GM18858 (cell line): ENCODE results near the gene SNAPIN.

ENCODE experiments used
- ATAC-seq: cut with Tn5 transposase; IDR thresholded peaks from one replicate; pipeline ENCODE4 v1.9.1; 2021; ENCODE audit not compliant: unreplicated experiment

Gene SNAPIN, protein sequence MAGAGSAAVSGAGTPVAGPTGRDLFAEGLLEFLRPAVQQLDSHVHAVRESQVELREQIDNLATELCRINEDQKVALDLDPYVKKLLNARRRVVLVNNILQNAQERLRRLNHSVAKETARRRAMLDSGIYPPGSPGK

GRCh38 chr1:153658400-153659174 lies at the start of gene SNAPIN:
TSS of gene SNAPIN (plus strand) at chr1:153658703. CDS start at chr1:153658744, 41 bp downstream.
- ATAC-seq: peak; percentile 59

DNA sequence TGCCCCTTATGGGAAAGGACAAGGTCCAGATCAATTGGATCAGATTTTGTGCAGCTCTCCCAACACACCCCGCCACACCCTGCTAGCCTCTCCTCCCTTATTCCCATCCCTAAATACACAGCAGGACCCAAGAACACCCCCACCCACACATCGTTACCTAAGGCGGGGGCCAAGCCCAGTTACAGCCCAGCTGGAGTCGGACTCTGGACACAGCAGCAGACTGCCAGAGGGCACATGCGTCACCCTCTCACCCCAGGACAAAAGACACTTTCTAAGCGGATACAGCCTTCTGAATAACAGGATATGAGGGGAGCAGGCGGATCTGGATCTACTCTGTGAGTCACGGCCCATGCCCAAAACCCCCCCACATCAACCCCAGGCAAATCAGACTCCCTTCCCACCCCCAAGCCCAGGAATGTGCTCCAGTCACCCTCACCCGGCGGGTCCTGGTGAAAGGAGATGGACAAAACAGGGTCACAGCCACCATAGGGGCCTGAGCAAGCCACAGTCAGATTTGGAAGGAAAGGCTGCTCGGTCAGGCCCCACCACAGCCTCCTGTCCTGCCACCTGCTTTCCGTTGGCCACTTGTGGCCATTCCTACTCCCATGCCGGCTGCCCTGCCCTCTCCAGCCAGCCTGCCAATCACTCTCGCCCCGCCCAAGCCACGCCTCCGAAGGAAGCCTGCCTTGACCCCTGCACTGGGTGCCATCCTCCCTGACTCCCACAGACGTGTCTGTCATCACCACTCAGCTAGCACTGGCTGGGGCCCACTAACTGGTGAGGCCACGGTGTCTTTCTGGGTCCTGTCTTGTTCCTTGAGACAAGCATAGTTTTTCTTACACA lies 49.5 kb upstream of the SNAPIN start:
- no peak for ATAC-seq

DNA sequence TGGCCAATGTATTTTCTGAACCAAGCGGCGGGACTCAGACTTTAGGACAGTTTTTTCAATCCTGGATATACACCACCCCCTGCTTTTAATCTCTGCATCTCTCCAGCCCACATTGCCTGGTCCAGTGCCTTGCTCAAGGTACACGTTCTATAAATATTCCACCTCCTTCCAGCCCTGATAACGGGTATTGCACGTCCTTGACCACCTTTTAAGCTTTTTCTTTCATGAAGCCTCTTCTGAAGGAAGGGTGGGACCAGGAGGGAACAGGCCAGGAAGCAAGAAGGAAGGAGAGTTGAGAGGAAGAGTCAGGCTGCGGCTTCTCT lies 49.0 kb upstream of the SNAPIN start:
- no peak for ATAC-seq

GRCh38 chr1:153610334-153610733 lies 48.2 kb upstream of the SNAPIN start:
- no peak for ATAC-seq

- ATAC-seq: no peak
Observed at GRCh38 chr1:153610811-153611301, 47.6 kb upstream of the SNAPIN start.

DNA sequence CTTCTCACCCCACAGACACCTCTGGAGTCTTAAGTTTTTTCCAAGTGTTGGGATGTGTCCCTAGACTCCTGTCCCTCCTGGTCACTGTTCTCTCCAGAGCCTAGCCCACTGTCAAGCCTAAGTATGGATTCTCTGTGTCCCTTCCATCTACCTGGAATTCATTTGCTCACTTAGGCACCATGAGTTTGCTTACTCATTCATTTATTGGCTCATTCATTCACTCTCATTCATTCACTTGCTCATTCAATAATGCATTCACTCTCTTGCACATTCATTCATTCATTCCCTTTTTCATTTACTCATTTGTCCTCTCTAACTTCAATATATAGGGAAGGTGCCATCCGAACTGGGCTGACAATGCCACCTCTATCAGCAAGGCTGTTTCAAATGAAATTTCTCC lies 47.1 kb upstream of the SNAPIN start:
- ATAC-seq: no peak

- no peak for ATAC-seq
Observed at GRCh38 chr1:153612111-153612754, 46.3 kb upstream of the SNAPIN start.

DNA sequence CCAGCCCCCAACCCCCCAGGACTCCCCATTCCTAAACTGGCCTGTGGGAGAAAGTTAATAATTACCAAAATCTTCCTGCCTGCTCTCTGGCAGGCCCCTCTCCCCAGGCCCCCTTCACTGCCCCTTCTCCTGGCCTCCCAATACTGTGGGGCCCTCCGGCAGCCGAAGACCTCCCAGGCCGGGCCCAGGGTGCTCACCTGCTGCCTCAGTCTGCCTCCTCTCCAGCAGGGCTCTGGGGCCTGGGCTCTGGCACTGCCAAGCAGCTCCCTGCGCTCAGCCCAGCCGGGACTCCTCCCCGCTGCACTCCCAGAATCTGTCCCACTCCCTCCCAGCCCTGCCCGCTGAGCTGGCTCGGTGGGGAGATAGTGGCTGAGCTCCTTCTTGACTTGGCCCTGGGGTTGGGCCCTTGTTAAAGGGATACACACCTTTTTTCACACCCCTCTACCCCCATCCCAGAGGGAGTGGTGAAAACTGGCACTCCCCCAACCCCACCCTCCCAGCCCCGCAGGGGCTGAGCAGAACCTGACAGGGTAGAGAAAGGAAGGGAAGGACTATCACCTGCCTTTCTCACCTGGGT lies 45.7 kb upstream of the SNAPIN start, which contains the start of gene S100A16:
Gene S100A16 (minus strand): TSS at position 383 of the 577 bp plus-strand sequence. CDS start 4,986 bp downstream, outside the sequence.
- no peak for ATAC-seq

DNA sequence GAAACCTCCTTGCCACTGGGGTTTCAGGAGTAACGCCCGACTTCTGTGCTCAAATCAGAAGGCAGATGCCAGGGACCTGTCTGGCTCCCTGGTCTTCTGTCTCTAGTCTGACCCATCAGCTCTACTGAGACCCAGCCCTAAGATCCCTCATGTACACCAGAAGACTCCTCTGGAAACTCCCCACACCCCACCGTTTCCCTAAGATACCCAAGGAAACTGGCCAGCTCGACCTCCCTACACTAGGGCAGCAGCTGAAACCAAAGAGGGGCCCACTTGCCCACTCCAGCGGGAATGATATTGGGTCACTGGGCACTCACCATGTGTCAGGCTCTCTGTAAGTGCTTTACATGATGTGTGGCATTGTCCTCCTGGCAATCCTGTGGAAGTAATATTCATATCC lies 45.1 kb upstream of the SNAPIN start:
- ATAC-seq: no peak

- no peak for ATAC-seq
Observed at GRCh38 chr1:153614189-153614900, 44.2 kb upstream of the SNAPIN start.

GRCh38 chr1:153614906-153615305 lies 43.6 kb upstream of the SNAPIN start:
- ATAC-seq: no peak

DNA sequence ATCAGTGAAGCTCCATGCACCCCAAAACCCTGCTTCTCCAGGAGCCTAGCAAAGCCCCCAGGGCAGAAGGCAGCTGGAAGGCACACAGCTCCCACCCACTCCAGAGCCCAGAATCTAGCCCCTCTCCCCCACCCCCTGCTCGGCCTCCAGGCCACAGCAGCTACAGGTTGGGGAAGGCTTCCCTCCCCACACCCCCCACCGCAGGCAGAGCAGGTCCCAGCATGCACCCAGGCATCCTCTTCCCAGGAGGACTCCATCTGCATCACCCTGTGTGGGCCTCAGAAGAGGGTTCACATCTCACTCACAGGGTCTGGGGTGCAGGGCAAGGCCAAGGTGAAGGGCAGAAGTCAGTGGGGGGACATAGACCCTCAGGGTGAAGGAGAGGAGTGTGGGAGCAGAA lies 43.1 kb upstream of the SNAPIN start:
- no peak for ATAC-seq

GRCh38 chr1:153616144-153616916 lies 42.2 kb upstream of the SNAPIN start, which contains the start of gene S100A14:
TSS of gene S100A14 (minus strand) at chr1:153616325. CDS start at chr1:153615858, 467 bp downstream.
- no peak for ATAC-seq

- ATAC-seq: no peak
Observed at GRCh38 chr1:153616917-153617311, 41.6 kb upstream of the SNAPIN start.

DNA sequence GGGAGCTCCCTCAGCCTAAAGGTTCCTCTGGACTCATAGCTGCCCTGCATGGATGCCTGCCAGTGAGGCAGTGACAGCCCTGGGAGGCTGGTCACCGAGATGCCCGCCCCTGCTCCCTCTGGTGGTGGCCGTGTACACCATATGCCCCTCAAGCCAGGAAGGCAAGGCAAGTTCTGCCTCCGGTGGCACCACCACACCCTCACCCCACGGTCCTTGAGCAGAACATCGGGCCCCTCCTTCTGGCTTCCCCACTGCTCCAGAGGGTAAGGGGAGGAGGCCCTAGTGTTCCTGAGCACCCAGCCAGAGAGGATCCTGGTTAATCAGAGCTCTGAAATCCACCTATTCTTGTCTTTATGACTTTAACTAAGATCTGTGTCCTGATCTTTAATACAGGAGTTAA lies 40.8 kb upstream of the SNAPIN start:
- ATAC-seq: no peak

DNA sequence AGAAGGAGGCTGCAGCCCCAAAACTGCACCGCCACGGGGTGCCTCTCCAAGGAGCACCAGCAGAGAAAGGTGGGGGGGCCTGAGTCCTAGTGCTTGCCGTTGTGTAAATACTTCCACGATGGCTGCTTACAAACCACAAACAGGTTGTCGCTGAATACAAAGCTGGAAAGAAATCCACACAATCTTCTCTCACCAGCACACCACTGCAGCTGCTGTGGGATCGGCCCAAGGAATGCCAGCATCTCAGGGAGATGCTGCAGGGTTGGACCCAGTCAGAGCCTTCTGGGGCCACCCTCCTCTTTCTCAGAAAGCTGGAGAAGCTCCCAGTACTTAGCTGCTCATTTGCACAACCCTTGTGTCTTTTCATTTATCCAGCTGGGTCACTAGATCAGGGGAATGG lies 39.3 kb upstream of the SNAPIN start:
- ATAC-seq: no peak

DNA sequence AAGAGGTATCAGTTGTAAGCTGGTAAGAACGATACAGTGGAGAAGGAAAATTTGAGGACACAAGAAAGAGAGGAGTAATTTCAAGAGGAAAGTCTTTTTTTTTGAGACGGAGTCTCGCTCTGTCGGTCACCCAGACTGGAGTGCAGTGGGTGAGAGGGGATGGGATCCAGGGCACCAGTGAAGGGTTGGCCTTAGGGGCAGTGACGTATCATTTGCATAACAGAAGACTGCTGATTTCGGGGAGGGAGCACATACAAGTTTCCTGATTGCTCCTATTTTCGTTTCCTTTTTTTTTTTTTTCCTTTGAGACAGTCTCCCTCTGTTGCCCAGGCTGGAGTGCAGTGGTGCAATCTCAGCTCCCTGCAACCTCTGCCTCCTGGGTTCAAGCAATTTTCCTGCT lies 35.4 kb upstream of the SNAPIN start:
- ATAC-seq: no peak

- no peak for ATAC-seq
Observed at GRCh38 chr1:153624965-153625611, 33.4 kb upstream of the SNAPIN start.

- ATAC-seq: no peak
Observed at GRCh38 chr1:153626477-153626903, 32.0 kb upstream of the SNAPIN start.
